Cardiac fibroblast (primary cell): ENCODE data around the gene TRIM69.
"Not testable (repeated sequence)": the region's sequence is repeated elsewhere in the genome, so short reads cannot be mapped to it uniquely, and the experiment has no call there.

ENCODE experiments used
- DNase-seq, 2 donors: peaks; one replicate each; pipeline versions ENCODE4 v3.0.0 to v3.0.0-alpha.2; 2010; ENCODE audit warnings: low read depth in 2 of 2
- H3K4me3 ChIP-seq, 2 donors: replicated peaks in 1 of 2; 1 replicate in 1 of 2; 2 replicates in 1 of 2; pipeline ENCODE4 v1.5.1; 2011; ENCODE audit warnings: low read depth in 2 of 2, low read length in 2 of 2, mild to moderate bottlenecking in 2 of 2, moderate library complexity in 1 of 2
- CTCF ChIP-seq: IDR thresholded peaks from one replicate; pipeline ENCODE4 v1.5.1; 2011; ENCODE audit warnings: low read depth, mild to moderate bottlenecking, low read length, inconsistent platforms

The TRIM69 gene

GRCh38 chr15:44736181-44736765 lies at the start of gene TRIM69:
TSS of gene TRIM69 (plus strand) at chr15:44736528. CDS start at chr15:44736705, 177 bp downstream.
- DNase-seq, result no peak
- no peak within 1 kb of the TSS for H3K4me3 ChIP-seq

GRCh38 chr15:44689318-44689717 lies 47.0 kb upstream of the TRIM69 start:
- not testable (repeated sequence) for H3K4me3 ChIP-seq

More at GRCh38 chr15:44736181-44736765, at the start of gene TRIM69:
- no peak for TF ChIP-seq CTCF

GRCh38 chr15:44690245-44690644 lies 46.1 kb upstream of the TRIM69 start:
- not testable (repeated sequence) for DNase-seq, H3K4me3 ChIP-seq

More at GRCh38 chr15:44689318-44689717, 47.0 kb upstream of the TRIM69 start:
- not testable (repeated sequence) for DNase-seq

- no peak for TF ChIP-seq CTCF
- no peak overlapping the region for H3K4me3 ChIP-seq
- DNase-seq, result no peak
Measured at GRCh38 chr15:44692659-44693058, 43.7 kb upstream of the TRIM69 start.

- no peak for TF ChIP-seq CTCF
- DNase-seq, result peak in 1 of 2 donors; percentile 9
Measured at GRCh38 chr15:44694416-44694815, 41.9 kb upstream of the TRIM69 start.

GRCh38 chr15:44695294-44695693 lies 41.0 kb upstream of the TRIM69 start:
- no peak for TF ChIP-seq CTCF
- no peak overlapping the region for H3K4me3 ChIP-seq
- no peak for DNase-seq

More at GRCh38 chr15:44694416-44694815, 41.9 kb upstream of the TRIM69 start:
- H3K4me3 ChIP-seq, result no peak overlapping the region

GRCh38 chr15:44697014-44697413 lies 39.3 kb upstream of the TRIM69 start:
- DNase-seq, result no peak
- H3K4me3 ChIP-seq, result no peak overlapping the region
- TF ChIP-seq CTCF, result no peak

- TF ChIP-seq CTCF, result no peak
- H3K4me3 ChIP-seq, result no peak overlapping the region
- DNase-seq, result no peak
Measured at GRCh38 chr15:44698641-44699040, 37.7 kb upstream of the TRIM69 start.

GRCh38 chr15:44700676-44701075 lies 35.7 kb upstream of the TRIM69 start:
- not testable (repeated sequence) for DNase-seq, H3K4me3 ChIP-seq
